H9 (cell line): ENCODE measurements around the gene CNIH1. TPM values are rescaled to one million over a fixed set of nuclear protein-coding genes. Genes with fewer than 3 reads are reported as not detected.

Source experiments
- DNase-seq: peaks from one replicate; pipeline ENCODE4 v3.0.0-alpha.2; 2017
- H2AFZ ChIP-seq: one replicate; pipeline ENCODE4 v1.6.1; 2013; ENCODE audit warnings: mild to moderate bottlenecking, low read length, control low read depth, moderate library complexity
- H2AK5ac ChIP-seq: 2 replicates; pipeline ENCODE4 v1.6.1; 2013; ENCODE audit warnings: low read length, control low read depth, mixed read lengths; ENCODE audit not compliant: insufficient read length
- H2BK120ac ChIP-seq: one replicate; pipeline ENCODE4 v1.6.1; 2013; ENCODE audit warnings: low read depth, mild to moderate bottlenecking, low read length, control low read depth, inconsistent platforms; ENCODE audit not compliant: poor library complexity, severe bottlenecking
- H2BK12ac ChIP-seq: 2 replicates; pipeline ENCODE4 v1.6.1; 2013; ENCODE audit warnings: low read length, control low read depth, mixed read lengths, low read depth; ENCODE audit not compliant: insufficient read length
- H2BK15ac ChIP-seq: 2 replicates; pipeline ENCODE4 v1.6.1; 2013; ENCODE audit warnings: low read depth, low read length, control low read depth
- H2BK20ac ChIP-seq: one replicate; pipeline ENCODE4 v1.6.1; 2013; ENCODE audit warnings: low read depth, mild to moderate bottlenecking, low read length, control low read depth, inconsistent platforms; ENCODE audit not compliant: poor library complexity, severe bottlenecking
- H2BK5ac ChIP-seq: 2 replicates; pipeline ENCODE4 v1.6.1; 2013; ENCODE audit warnings: low read length, control low read depth, mixed read lengths; ENCODE audit not compliant: insufficient read length
- H3K14ac ChIP-seq: 2 replicates; pipeline ENCODE4 v1.6.1; 2013; ENCODE audit warnings: low read length, control low read depth; ENCODE audit not compliant: insufficient read depth
- H3K18ac ChIP-seq: 2 replicates; pipeline ENCODE4 v1.6.1; 2013; ENCODE audit warnings: low read depth, mild to moderate bottlenecking, mixed read lengths, low read length, control low read depth; ENCODE audit not compliant: insufficient read length
- H3K23ac ChIP-seq: 2 replicates; pipeline ENCODE4 v1.6.1; 2013; ENCODE audit warnings: low read length, control low read depth, mixed read lengths, low read depth; ENCODE audit not compliant: insufficient read length
- H3K23me2 ChIP-seq: 2 replicates; pipeline ENCODE4 v1.6.1; 2013; ENCODE audit warnings: low read depth, mild to moderate bottlenecking, mixed read lengths, low read length, control low read depth; ENCODE audit not compliant: insufficient read length, poor library complexity, severe bottlenecking
- H3K27ac ChIP-seq: 2 replicates; pipeline ENCODE4 v1.5.1; 2013; ENCODE audit warnings: low read length, control low read depth, mixed read lengths, low read depth; ENCODE audit not compliant: insufficient read length
- H3K27me3 ChIP-seq: 2 replicates; pipeline ENCODE4 v1.6.1; 2013; ENCODE audit warnings: low read length, control low read depth, inconsistent platforms; ENCODE audit not compliant: insufficient read depth
- H3K4ac ChIP-seq: 2 replicates; pipeline ENCODE4 v1.6.1; 2013; ENCODE audit warnings: low read depth, mild to moderate bottlenecking, control low read depth, inconsistent platforms, low read length, moderate library complexity
- H3K4me1 ChIP-seq: 2 replicates; pipeline ENCODE4 v1.6.1; 2013; ENCODE audit warnings: low read length, control low read depth, inconsistent platforms; ENCODE audit not compliant: insufficient read depth
- H3K4me2 ChIP-seq: 2 replicates; pipeline ENCODE4 v1.6.1; 2013; ENCODE audit warnings: low read length, control low read depth, mixed read lengths; ENCODE audit not compliant: insufficient read length, insufficient read depth
- H3K56ac ChIP-seq: 2 replicates; pipeline ENCODE4 v1.6.1; 2013; ENCODE audit warnings: low read depth, mild to moderate bottlenecking, mixed read lengths, low read length, control low read depth; ENCODE audit not compliant: insufficient read length
- H3K79me1 ChIP-seq: 2 replicates; pipeline ENCODE4 v1.6.1; 2013; ENCODE audit warnings: low read depth, mild to moderate bottlenecking, moderate library complexity, low read length, control low read depth, inconsistent platforms; ENCODE audit not compliant: insufficient read depth, poor library complexity, severe bottlenecking
- H3K79me2 ChIP-seq: 2 replicates; pipeline ENCODE4 v1.6.1; 2013; ENCODE audit warnings: low read length, control low read depth, inconsistent platforms; ENCODE audit not compliant: insufficient read depth
- H3K9ac ChIP-seq: 2 replicates; pipeline ENCODE4 v1.6.1; 2013; ENCODE audit warnings: low read length, control low read depth, mixed read lengths; ENCODE audit not compliant: insufficient read length; ENCODE audit errors: extremely low read depth
- H3K9me3 ChIP-seq: one replicate; pipeline ENCODE4 v1.6.1; 2013; ENCODE audit warnings: low read depth, low read length, inconsistent platforms; ENCODE audit not compliant: control insufficient read depth
- H3T11ph ChIP-seq: one replicate; pipeline ENCODE4 v1.6.1; 2013; ENCODE audit warnings: mild to moderate bottlenecking, low read length, control low read depth, inconsistent platforms
- H4K20me1 ChIP-seq: one replicate; pipeline ENCODE4 v1.6.1; 2013; ENCODE audit not compliant: control insufficient read depth, insufficient read length, insufficient read depth
- H4K5ac ChIP-seq: 2 replicates; pipeline ENCODE4 v1.6.1; 2013; ENCODE audit warnings: low read depth, mild to moderate bottlenecking, mixed read lengths, low read length, control low read depth; ENCODE audit not compliant: insufficient read length
- H4K8ac ChIP-seq: replicated peaks from 2 replicates; pipeline ENCODE4 v1.6.1; 2013; ENCODE audit warnings: low read length, control low read depth, mixed read lengths, low read depth; ENCODE audit not compliant: insufficient read length
- H4K91ac ChIP-seq: 2 replicates; pipeline ENCODE4 v1.6.1; 2013; ENCODE audit warnings: low read depth, mild to moderate bottlenecking, moderate library complexity, mixed read lengths, low read length, control low read depth; ENCODE audit not compliant: insufficient read length
- H3K27ac Mint-ChIP-seq, 3 experiments: 2 replicates in 2 of 3; 3 replicates in 1 of 3; pipeline ENCODE4 v1.8.0; 2020 to 2021; ENCODE audit warnings: mixed read lengths in 3 of 3, mild to moderate bottlenecking in 1 of 3, moderate library complexity in 1 of 3
- H3K27me3 Mint-ChIP-seq: 2 replicates; pipeline ENCODE4 v1.8.0; 2021; ENCODE audit warnings: low read depth, mild to moderate bottlenecking, moderate library complexity, mixed read lengths
- H3K36me3 Mint-ChIP-seq, 3 experiments: 2 replicates in 2 of 3; 3 replicates in 1 of 3; pipeline ENCODE4 v1.8.0; 2020 to 2021; ENCODE audit warnings: low read depth in 3 of 3, mixed read lengths in 3 of 3; ENCODE audit not compliant: insufficient read depth in 1 of 3
- H3K4me1 Mint-ChIP-seq, 2 experiments: 2 replicates each; pipeline ENCODE4 v1.8.0; 2020; ENCODE audit warnings: mixed read lengths in 2 of 2
- H3K4me3 Mint-ChIP-seq, 2 experiments: 2 replicates in 1 of 2; 3 replicates in 1 of 2; pipeline ENCODE4 v1.8.0; 2020 to 2021; ENCODE audit warnings: mild to moderate bottlenecking in 2 of 2, mixed read lengths in 2 of 2, moderate library complexity in 1 of 2
- H3K9me3 Mint-ChIP-seq, 2 experiments: 2 replicates in 1 of 2; 3 replicates in 1 of 2; pipeline ENCODE4 v1.8.0; 2020; ENCODE audit warnings: mild to moderate bottlenecking in 2 of 2, mixed read lengths in 2 of 2, moderate library complexity in 1 of 2
- CTCF ChIP-seq: fragments of 200-600 bp; sonication (generic); conservative IDR thresholded peaks from 3 replicates; pipeline ENCODE4 v1.8.0; 2021; ENCODE audit warnings: antibody characterized with exemption, mild to moderate bottlenecking
- WGBS: extraction: QIAGEN DNeasy Blood & Tissue Kit; methylation state at CpG from one replicate; pipeline ENCODE4 v1.1.7; 2013; ENCODE audit warnings: missing lambda C conversion rate, low lambda C conversion rate, mixed read lengths; ENCODE audit not compliant: insufficient read length; ENCODE audit errors: extremely low coverage; 5-methylcytosine and 5-hydroxymethylcytosine counted together
- total RNA-seq: library from RNA; stranded (reverse); gene quantifications from 2 replicates; pipeline ENCODE4 v1.2.1, GENCODE V29; 2021

The CNIH1 gene
- total RNA-seq, 1 experiment from 2014 or later = 99.3 TPM

- Mint-ChIP-seq H3K27ac (peak within 1 kb of the TSS; percentile 96 to 97 (median 97)), H3K9me3 (no peaks in the 10 kb centered on the region; a peak in 1 of 5 replicates), H3K36me3 (peaks cover 2 to 5% (median 4%) of the 10 kb centered on the region in 3 experiments; a peak in 4 of 7 replicates), H3K27me3 (no peaks in the 10 kb centered on the region), H3K4me1 (peaks cover 41 to 56% of the 10 kb centered on the region in 2 experiments), H3K4me3 (peak within 1 kb of the TSS; percentile 82 to 84)
- H2BK12ac ChIP-seq = no peak within 1 kb of the TSS
- H3K23ac ChIP-seq = no peak within 1 kb of the TSS
- no peak within 1 kb of the TSS for H2BK15ac ChIP-seq
- peak; percentile 90 for DNase-seq
- H2BK120ac ChIP-seq = no peak within 1 kb of the TSS
- peaks cover 21% of the 10 kb centered on the region; the same call in 1 of the 2 replicates for H3K79me2 ChIP-seq
- H3K4me1 ChIP-seq = no peaks in the 10 kb centered on the region; the same call in 1 of the 2 replicates
- H3K4me2 ChIP-seq = peak within 1 kb of the TSS; percentile 95
- H4K91ac ChIP-seq = no peak within 1 kb of the TSS
- peak within 1 kb of the TSS; percentile 88 for H2AFZ ChIP-seq
- peak within 1 kb of the TSS; percentile 94 for H3K18ac ChIP-seq
- H4K8ac ChIP-seq = peak within 1 kb of the TSS; percentile 83
- no peaks in the 10 kb centered on the region for H3K9me3 ChIP-seq
- peak within 1 kb of the TSS; percentile 70 for H4K5ac ChIP-seq
- no peak within 1 kb of the TSS for H3K4ac ChIP-seq
- H2BK5ac ChIP-seq = peak within 1 kb of the TSS; percentile 31
- no peaks in the 10 kb centered on the region for H3K27me3 ChIP-seq
- H3T11ph ChIP-seq = no peak within 1 kb of the TSS
- peak; percentile 53 for TF ChIP-seq CTCF
- H3K79me1 ChIP-seq = peaks cover 4% of the 10 kb centered on the region
- H2BK20ac ChIP-seq = no peak within 1 kb of the TSS
- no CpG with 5 or more reads among the region's 51 CpGs for WGBS
- H3K56ac ChIP-seq = no peak within 1 kb of the TSS
- peak within 1 kb of the TSS; percentile 24 for H2AK5ac ChIP-seq
- H3K9ac ChIP-seq = peak within 1 kb of the TSS; percentile 81
- no peaks in the 10 kb centered on the region for H4K20me1 ChIP-seq
- H3K27ac ChIP-seq = peak within 1 kb of the TSS; percentile 91
- peaks cover 12% of the 10 kb centered on the region for H3K23me2 ChIP-seq
- H3K14ac ChIP-seq = peak within 1 kb of the TSS; percentile 81
Measured at GRCh38 chr14:54488646-54489317, 47.6 kb upstream of the CNIH1 start, which contains the start of gene GMFB. Gene GMFB, minus strand, starts transcription at chr14:54488980. Its CDS starts 53 bp downstream, at chr14:54488927.
